ENCODE measurements around the gene WFDC1. TPM values are rescaled to one million over a fixed set of nuclear protein-coding genes. Genes with fewer than 3 reads are reported as not detected.
A peak's percentile ranks its signal among the peaks of the same experiment; 100 is the strongest.

Gene WFDC1
- total and polyA plus RNA-seq, 2 of the 4 experiments (the other 2 are of a cell fraction) = 4.7 to 6.8 TPM

- peaks cover 7% of the 10 kb centered on the region for H3K9me1 ChIP-seq (ENCODE audit: insufficient read depth, low read length)
- H3K14ac ChIP-seq (replicated peaks; ENCODE audit: low read depth, low read length) = no peak overlapping the region
- no peaks in the 10 kb centered on the region for H3K79me1 ChIP-seq (ENCODE audit: low read depth in 1 of 2, low read length in 2 of 2)
- no peak overlapping the region for H4K5ac ChIP-seq (ENCODE audit: low read depth, low read length)
- CTCF ChIA-PET = interaction anchor here (1.0 kb wide), 1 partner anchor 12 kb away, joined by 3 read pairs; no protein-coding TSS in a partner anchor
- no peak overlapping the region for H2BK15ac ChIP-seq (ENCODE audit: low read depth, low read length)
- WGBS, 2 experiments (ENCODE audit: extremely low coverage in 2 of 2, insufficient read length in 1 of 2) = no CpG with 5 or more reads among the region's 8 CpGs
- ATAC-seq (ENCODE audit: low read depth) (no peak), DNase-seq (no peak)
- POLR2A ChIA-PET (ENCODE audit: unreplicated experiment) = no interaction called here
- no peak overlapping the region for H3K4ac ChIP-seq (ENCODE audit: low read depth, low read length)
- no peak overlapping the region for H2BK5ac ChIP-seq (ENCODE audit: low read depth, low read length, poor library complexity, severe bottlenecking)
- no peaks in the 10 kb centered on the region for H3K27me3 ChIP-seq (ENCODE audit: control insufficient read depth, insufficient read depth, low read length)
- no peak overlapping the region for H3K27ac ChIP-seq (ENCODE audit: insufficient read depth, low read length)
- intact Hi-C loops (cut with micrococcal nuclease) (no loop called here), dilution Hi-C loops (cut with HindIII; ENCODE audit: low sequenced_read_pairs, unreplicated experiment) (no loop called here), in situ Hi-C loops (cut with MboI; ENCODE audit: low sequenced_read_pairs) (loop anchor here (25.0 kb wide), 2 partner anchors 348 to 423 kb away; partner anchors contain the start of gene KLHL36)
- H4K91ac ChIP-seq (ENCODE audit: insufficient read depth, low read depth, low read length) = no peak overlapping the region
- no peak for TF ChIP-seq MXI1 (IDR thresholded peaks at IDR 0.05; ENCODE audit: borderline replicate concordance, low read depth, low read length)
- no peak for TF ChIP-seq RCOR1 (IDR thresholded peaks at IDR 0.05; ENCODE audit: insufficient replicate concordance, low read length)
- TF ChIP-seq MAFK (IDR thresholded peaks at IDR 0.05; ENCODE audit: low read depth, low read length) = no peak
- no peak for TF ChIP-seq SMC3 (IDR thresholded peaks at IDR 0.05; ENCODE audit: low read depth, low read length)
- TF ChIP-seq POLR2A (IDR thresholded peaks at IDR 0.05; ENCODE audit: low read depth, low read length) = no peak
- no peak for TF ChIP-seq USF2 (IDR thresholded peaks at IDR 0.05; ENCODE audit: low read depth, low read length)
- TF ChIP-seq CEBPB (IDR thresholded peaks at IDR 0.05; ENCODE audit: low read depth, low read length) = no peak
- TF ChIP-seq RFX5 (IDR thresholded peaks at IDR 0.05; ENCODE audit: low read depth, low read length) = no peak
- no peak for TF ChIP-seq FOS (IDR thresholded peaks at IDR 0.05; ENCODE audit: low read depth, low read length)
- no peak for TF ChIP-seq ELK1 (IDR thresholded peaks at IDR 0.05; ENCODE audit: borderline replicate concordance, low read depth, low read length)
- TF ChIP-seq CHD1 (IDR thresholded peaks at IDR 0.05; ENCODE audit: low read depth, low read length) = no peak
- TF ChIP-seq BHLHE40 (IDR thresholded peaks at IDR 0.05; ENCODE audit: low read depth, low read length) = no peak
- no peak for TF ChIP-seq NFE2L2 (IDR thresholded peaks at IDR 0.05; ENCODE audit: low read depth, low read length)
- H3K23ac ChIP-seq (ENCODE audit: low read depth, low read length) = no peak overlapping the region
- no TSS peak for BruUV-seq (replicated peaks)
- H3K9ac ChIP-seq (ENCODE audit: low read depth, low read length) = no peak overlapping the region
- no peak overlapping the region for H3K18ac ChIP-seq (ENCODE audit: low read depth, low read length)
- H3K4me2 ChIP-seq (ENCODE audit: low read depth, low read length) = no peak overlapping the region
- H3K36me3 ChIP-seq (ENCODE audit: control insufficient read depth, insufficient read depth, low read length) = no peaks in the 10 kb centered on the region
- peak overlapping the region; percentile 42; the same call in 1 of the 2 replicates for H2BK20ac ChIP-seq (ENCODE audit: low read depth, low read length)
- peaks cover 4% of the 10 kb centered on the region for H3K9me3 ChIP-seq (ENCODE audit: control insufficient read depth, insufficient read depth, low read length)
- no peak overlapping the region for H2AK9ac ChIP-seq (replicated peaks; ENCODE audit: low read depth, low read length, poor library complexity)
- H3K56ac ChIP-seq (ENCODE audit: extremely low read depth, insufficient read depth, low read length) = no peak overlapping the region
- no peak overlapping the region for H4K8ac ChIP-seq (ENCODE audit: low read depth in 2 of 2, low read length in 2 of 2)
- H3K4me3 ChIP-seq (ENCODE audit: insufficient read depth, low read depth, low read length) = no peak overlapping the region
- H2AK5ac ChIP-seq (ENCODE audit: low read depth, low read length) = no peak overlapping the region
- no peak overlapping the region for H2AFZ ChIP-seq (replicated peaks; ENCODE audit: low read length, poor library complexity)
- H2BK120ac ChIP-seq (ENCODE audit: low read depth, low read length) = no peak overlapping the region
- no peaks in the 10 kb centered on the region for H4K20me1 ChIP-seq (ENCODE audit: insufficient read depth, low read length)
- peaks cover 14% of the 10 kb centered on the region for H3K4me1 ChIP-seq (ENCODE audit: control insufficient read depth, insufficient read depth, low read length)
These were observed 5.8 kb upstream of the WFDC1 start for GRCh38 chr16:84288902-84289301.

Measured in IMR-90 (cell line).